SKM-1 (cell line): ENCODE measurements around the gene RPS6KA5.
"Not testable (repeated sequence)": the region's sequence is repeated elsewhere in the genome, so short reads cannot be mapped to it uniquely, and the experiment has no call there.

Experiments
- DNase-seq: peaks from one replicate; lab custom pipeline; 2025; ENCODE audit not compliant: unreplicated experiment; lab: John Stamatoyannopoulos, UW

Gene RPS6KA5

GRCh38 chr14:91060351-91061055, at the start of gene RPS6KA5:
RPS6KA5 (minus strand) TSS chr14:91060641; CDS start chr14:91060434, 207 bp downstream.
- peak; percentile 91 for DNase-seq

DNA sequence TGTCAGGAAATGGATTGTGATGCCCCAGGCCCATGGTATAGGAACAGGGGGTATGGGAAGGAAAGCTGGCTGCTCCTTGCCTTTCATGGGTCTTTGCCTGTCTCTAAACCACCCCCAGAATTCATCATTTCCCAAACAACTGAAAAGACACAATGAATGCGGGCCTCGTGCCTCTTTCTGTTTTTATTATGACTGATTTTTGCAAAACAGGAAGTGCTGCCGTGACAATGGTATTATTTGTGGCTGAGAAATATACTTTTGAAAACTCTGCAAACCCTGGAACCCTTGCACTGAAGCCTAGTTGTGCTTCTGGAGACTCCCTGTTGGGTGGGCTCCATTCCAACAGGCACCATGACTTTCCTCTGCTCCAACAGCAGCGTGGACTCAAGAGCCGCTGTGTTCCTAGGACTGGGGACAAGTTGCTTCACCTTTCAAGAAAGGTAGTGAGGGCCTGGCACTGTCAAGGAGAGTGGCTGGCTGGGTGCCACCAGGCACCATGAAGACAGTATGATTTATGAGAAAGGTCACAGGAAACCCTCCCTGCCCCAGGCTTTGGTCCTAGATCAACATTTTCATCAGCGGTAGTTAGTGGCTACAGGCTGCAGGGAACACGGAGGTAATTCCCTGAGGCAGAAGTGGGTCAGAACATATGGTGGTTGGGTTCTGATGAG, 48.6 kb upstream of the RPS6KA5 start:
- DNase-seq, result no peak

- no peak for DNase-seq
These were observed 42.7 kb upstream of the RPS6KA5 start for GRCh38 chr14:91103116-91103515.

GRCh38 chr14:91100102-91100501, 39.7 kb upstream of the RPS6KA5 start:
- DNase-seq, result no peak

- no peak for DNase-seq
These were observed 38.1 kb upstream of the RPS6KA5 start for GRCh38 chr14:91098591-91098990.

DNA sequence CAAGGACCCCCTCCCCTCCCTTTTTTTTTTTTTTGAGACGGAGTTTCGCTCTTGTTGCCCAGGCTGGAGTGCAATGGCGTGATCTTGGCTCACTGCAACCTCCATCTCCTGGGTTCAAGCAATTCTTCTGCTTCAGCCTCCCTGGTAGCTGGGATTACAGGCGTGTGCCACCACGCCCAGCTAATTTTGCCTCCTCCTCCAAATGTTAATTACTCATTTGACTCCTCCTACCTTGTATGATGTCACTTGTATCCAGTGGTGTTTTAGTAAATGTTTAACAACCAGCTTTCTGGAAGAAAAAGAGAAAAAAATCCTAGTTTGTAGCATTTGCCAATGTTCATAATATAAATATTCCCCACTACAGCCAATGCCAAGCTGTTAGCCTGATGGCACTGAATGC, 37.2 kb upstream of the RPS6KA5 start:
- not testable (repeated sequence) for DNase-seq

- DNase-seq, result no peak
These were observed 34.7 kb upstream of the RPS6KA5 start for GRCh38 chr14:91095178-91095577.

GRCh38 chr14:91094772-91095171, 34.3 kb upstream of the RPS6KA5 start:
- DNase-seq, result no peak

- DNase-seq, result not testable (repeated sequence)
These were observed 33.5 kb upstream of the RPS6KA5 start for GRCh38 chr14:91093743-91094472.

DNA sequence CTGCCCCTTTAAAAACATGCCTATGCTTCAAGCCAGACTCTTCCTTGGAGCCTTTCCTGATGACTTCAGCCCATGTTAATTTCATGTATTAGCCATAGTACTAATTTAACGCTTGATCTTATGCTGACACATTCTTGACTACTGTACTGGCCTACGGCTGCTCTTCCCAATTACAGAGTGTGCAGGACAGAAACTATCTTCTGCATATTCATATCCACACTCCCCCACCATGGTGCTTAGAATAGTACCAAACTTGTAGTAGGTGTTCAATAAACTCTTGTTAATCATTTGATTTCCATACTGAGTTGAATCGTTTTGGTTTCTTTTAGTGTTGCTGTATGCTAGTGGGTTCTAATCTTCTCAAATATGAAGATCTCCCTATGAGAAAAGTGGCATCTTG, 31.6 kb upstream of the RPS6KA5 start:
- no peak for DNase-seq

DNA sequence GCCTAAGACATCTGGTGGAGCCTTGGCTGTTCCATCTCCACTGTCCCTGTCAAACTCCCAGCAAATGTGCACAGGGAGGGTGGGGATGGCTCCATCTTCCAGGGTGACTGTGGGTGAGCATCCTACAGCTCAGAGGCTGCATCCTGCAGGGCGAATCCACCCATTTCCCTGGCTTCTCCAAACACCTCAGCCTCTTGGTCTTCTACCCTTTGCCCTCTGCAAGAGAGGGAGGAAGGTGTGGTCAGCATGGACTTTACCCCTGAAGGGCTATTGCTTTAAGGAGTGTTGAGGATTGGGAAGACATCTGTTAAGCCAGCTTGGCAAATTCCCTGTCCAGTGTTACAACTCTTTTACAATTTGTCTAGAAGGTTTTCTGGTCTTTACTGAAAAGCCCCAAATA, 30.3 kb upstream of the RPS6KA5 start:
- no peak for DNase-seq

- no peak for DNase-seq
These were observed 29.6 kb upstream of the RPS6KA5 start for GRCh38 chr14:91089958-91090535.

DNA sequence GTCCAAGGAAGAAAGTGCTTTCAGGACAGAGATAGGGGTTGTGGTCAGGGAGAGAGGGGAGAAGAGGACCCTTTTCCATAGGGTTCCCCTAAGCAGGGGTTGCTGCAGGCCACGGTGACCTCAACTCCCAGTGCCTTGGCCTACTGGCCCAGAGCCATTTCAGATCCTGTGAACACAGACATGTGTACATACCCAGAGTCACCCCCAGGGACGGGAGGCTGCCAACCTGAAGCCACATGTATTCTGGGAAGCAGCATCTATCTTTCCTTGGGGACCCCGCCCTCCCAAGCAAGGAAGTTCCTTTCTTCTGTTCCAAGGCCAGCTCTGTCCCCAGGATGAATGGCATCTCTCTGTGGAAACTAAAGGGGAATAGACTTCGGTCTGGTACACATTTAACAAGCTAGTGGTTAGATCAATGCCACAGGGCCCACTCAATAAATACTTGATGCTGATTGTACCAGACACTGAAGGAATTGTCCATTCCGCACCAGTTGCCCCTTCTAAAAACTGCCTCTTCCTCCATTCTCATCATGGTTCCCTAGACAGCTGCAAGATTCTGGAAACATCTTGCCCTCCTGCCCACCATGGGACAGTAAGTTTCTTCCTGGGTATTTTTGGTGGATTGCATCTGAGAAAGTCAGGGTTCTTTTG, 28.3 kb upstream of the RPS6KA5 start:
- no peak for DNase-seq

GRCh38 chr14:91087470-91087869, 27.0 kb upstream of the RPS6KA5 start:
- DNase-seq, result not testable (repeated sequence)

DNA sequence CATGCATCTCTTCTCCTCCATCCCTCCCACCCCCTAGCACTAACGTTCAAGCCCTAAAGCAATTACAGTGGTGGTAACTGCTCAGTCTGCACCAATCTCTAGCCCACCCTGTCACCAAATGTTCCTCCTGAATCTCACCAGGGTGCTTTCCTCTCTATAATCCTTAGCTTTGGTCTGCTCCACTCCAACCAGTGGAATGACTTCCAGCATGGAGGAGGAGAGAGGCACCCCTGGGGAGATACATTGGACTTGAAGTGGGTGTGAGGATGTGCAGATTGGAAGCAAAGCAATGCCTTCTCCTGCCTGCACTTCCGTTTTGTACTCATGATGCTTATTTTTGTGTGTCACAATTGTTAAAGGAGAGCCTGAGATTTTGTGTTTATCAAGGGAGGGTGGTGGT, 24.1 kb upstream of the RPS6KA5 start:
- no peak for DNase-seq

GRCh38 chr14:91082282-91082681, 21.8 kb upstream of the RPS6KA5 start:
- no peak for DNase-seq

GRCh38 chr14:91080071-91080470, 19.6 kb upstream of the RPS6KA5 start:
- DNase-seq, result no peak

GRCh38 chr14:91078095-91078737, 17.8 kb upstream of the RPS6KA5 start:
- DNase-seq, result no peak

- no peak for DNase-seq
These were observed 15.1 kb upstream of the RPS6KA5 start for GRCh38 chr14:91075553-91075952.

- DNase-seq, result no peak
These were observed 10.1 kb upstream of the RPS6KA5 start for GRCh38 chr14:91070572-91070971.

- DNase-seq, result no peak
These were observed 8.2 kb upstream of the RPS6KA5 start for GRCh38 chr14:91068642-91069041.
